EH (cell line): ENCODE measurements around the gene CDH6.

Experiments used
- DNase-seq: peaks from one replicate; pipeline ENCODE4 v3.0.0-alpha.2; 2015; ENCODE audit warnings: low read depth

The CDH6 gene

GRCh38 chr5:31204958-31205357, 11.5 kb downstream of the CDH6 start:
- no peak for DNase-seq

DNA sequence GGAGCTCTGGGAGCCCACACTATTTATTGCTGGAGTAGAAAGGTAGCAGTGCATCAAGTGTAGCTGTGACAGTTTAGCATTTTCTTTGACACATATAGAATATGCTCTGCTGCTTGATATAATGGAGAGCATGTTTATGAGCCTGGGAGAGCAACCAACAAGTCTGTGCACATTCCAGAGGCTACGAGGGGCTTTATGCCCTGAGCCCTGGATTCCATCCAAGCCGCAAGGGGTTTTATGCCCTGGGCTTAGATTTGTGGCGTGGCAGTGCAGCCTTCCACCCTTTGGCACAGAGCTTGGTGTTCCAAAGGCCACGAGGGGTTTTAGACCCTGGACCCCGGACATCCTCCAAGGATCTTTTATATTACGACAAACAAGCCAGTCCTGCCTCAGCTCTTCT, 14.6 kb downstream of the CDH6 start:
- no peak for DNase-seq

- DNase-seq = no peak
These were observed 15.8 kb downstream of the CDH6 start for GRCh38 chr5:31209334-31209733.

DNA sequence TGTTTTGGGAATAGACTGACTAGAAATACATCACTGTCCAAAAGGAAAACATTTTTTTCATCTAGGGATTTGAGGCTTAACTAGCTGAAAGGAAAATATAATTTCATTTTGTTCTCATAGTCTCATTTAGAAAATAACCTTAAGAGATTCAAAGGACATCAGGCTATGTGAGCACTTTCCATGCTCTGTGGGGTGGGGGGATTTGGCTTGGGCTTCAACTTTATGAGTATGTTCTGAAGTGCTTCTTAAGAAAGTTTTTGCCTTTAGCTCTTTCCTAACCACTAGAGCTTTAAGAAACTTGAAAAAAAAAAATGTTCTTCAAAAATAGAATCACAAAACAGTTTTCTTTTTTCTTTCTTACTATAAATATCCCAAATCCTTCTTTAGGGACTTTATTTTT, 17.6 kb downstream of the CDH6 start:
- DNase-seq = no peak

- no peak for DNase-seq
These were observed 19.8 kb downstream of the CDH6 start for GRCh38 chr5:31213257-31213656.

GRCh38 chr5:31213705-31214121, 20.2 kb downstream of the CDH6 start:
- DNase-seq = no peak

GRCh38 chr5:31214229-31214628, 20.7 kb downstream of the CDH6 start:
- DNase-seq = no peak

DNA sequence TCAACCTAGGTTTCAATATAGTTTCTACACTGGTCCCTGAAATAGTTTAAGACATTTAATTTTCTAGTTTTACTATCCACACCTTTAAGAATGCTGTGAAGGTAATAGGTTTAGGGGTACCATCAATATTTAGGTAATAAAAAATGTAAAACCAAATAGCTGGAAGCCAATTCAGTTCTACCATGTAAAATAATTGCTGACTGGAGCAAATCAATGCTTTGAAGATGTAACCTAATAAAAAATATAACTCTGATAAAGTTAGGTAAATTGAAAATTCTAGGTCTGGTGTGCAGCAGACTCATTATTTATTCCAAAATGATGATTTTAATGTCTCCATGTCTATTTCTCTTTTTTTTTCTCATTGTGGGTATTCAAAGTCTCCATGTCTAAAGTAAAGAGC, 21.8 kb downstream of the CDH6 start:
- DNase-seq = no peak

DNA sequence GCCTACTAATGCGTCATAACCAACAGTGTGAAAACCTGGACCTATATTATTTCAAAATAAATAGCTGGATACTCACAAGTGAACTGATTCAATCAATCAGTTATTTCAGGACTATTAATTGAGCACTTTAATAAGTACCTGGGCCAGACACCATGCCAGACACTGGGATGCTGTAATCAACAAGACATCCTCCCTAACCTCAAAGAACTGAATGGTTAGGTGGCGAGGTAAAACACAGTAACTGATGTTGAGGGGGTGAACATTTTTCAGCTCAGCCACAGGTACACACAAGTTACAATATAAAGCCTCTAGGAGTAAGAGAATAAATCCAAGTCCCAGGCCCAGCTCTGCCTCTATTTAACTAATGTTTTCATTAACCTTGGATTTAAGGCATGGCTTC, 24.0 kb downstream of the CDH6 start:
- no peak for DNase-seq

- DNase-seq = no peak
These were observed 25.5 kb downstream of the CDH6 start for GRCh38 chr5:31218978-31219377.

- no peak for DNase-seq
These were observed 27.5 kb downstream of the CDH6 start for GRCh38 chr5:31221001-31221400.

- peak; percentile 3 for DNase-seq
These were observed 31.6 kb downstream of the CDH6 start for GRCh38 chr5:31225118-31225517.

DNA sequence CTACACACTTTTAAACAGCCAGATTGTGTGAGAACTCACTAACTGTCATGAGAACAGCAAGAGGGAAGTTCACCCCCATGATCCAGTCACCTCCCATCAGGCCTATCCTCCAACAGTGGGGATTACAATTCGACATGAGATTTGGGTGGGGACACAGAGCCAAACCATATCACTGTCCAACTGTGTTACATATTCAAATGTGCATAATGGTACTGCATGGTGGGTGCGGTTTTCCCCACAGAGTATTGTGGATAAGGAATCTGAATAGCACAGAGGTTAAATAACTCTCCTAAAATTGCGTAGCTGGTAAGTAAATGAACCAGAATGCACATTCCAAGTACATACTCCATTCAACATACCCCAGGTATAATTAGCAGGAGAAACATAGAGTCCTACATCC, 32.1 kb downstream of the CDH6 start:
- no peak for DNase-seq

- DNase-seq = no peak
These were observed 33.2 kb downstream of the CDH6 start for GRCh38 chr5:31226651-31227050.

DNA sequence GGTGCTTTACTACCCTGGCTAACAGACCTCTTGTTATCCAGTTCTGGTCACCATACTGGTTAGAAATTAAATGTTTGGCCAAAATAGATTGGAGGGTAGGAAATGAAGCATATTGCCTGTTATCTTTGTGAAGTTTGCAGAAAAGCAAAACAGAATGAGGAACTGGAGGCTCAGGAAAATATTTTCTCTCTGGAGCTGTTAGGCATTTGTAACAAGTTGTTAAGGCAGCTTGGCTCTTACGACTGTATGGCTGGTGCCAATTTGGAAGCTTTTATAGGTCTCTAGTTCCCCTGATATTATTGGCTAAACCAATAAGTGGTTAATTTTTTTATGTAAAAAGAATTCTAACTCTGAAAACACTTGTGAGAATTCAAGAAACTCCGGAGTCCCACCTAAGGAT, 35.8 kb downstream of the CDH6 start:
- no peak for DNase-seq

DNA sequence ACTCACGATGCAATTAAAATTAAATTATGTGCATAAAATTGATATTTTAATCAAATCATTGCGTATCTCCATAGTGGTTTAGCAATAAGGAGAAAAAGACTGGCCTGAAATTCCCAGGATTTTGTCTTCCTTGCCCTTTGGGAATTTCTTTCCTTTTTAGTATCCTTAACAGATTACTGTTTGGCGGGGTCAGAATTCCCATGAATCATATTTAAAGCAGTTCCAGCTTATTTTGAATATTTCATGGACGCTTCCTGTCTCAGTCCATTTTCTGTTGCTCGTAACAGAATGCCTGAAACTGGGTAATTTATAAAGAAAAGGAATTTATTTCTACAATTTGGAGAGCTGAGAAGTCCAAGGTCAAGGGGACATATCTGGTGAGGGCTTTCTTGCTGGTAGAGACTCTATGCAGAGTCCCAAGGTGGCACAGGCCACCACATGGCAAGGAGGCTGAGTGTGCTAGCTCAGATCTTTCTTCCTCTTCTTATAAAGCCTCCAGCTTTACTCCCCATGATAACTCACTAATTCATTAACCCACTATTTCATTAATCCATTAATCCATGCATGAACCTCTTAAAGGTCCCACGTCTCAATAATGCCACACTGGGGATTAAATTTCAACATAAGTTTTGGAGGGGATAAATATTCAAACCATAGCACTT, 37.8 kb downstream of the CDH6 start:
- DNase-seq = peak; percentile 3

GRCh38 chr5:31232273-31232888, 38.9 kb downstream of the CDH6 start:
- peak; percentile 64 for DNase-seq

DNA sequence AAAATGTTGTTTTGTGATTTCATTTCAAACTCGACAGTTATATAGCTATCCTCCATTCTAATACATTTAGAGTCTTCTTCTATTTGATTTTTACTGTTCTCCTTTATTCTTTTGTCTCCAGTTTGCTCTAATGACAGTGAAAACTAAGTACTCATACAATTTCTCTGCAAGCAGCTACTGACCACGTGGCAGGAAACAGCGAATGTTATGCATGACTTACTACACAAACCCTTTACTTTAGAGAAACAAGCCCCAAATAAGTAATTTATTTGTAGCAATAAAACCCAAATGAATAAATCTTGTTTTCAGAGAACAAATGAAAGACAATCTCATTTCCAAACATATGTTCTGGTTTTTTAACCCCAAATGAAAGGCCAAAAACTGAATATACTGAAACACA, 41.9 kb downstream of the CDH6 start:
- peak; percentile 11 for DNase-seq

GRCh38 chr5:31236339-31236738, 42.9 kb downstream of the CDH6 start:
- no peak for DNase-seq

DNA sequence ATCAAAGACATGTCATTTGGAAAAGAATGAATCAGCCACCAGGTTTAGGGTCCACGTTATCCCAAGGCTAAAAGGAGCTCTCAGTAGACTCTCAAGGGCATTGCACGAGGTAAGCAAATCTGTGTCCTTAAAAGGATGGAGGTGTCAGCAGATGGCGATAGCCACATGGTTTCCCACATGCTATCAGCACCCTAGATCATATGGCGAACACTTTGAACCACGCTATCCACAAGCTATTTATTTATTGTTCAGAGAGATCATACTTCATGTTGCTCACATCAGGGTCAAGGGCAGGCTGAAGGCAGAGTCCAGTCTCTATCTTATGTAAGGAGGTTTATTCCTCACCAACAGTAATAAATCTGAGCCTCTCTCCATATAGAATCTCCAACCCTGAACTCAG, 43.7 kb downstream of the CDH6 start:
- DNase-seq = peak; percentile 56

GRCh38 chr5:31238497-31238896, 45.0 kb downstream of the CDH6 start:
- DNase-seq = no peak

DNA sequence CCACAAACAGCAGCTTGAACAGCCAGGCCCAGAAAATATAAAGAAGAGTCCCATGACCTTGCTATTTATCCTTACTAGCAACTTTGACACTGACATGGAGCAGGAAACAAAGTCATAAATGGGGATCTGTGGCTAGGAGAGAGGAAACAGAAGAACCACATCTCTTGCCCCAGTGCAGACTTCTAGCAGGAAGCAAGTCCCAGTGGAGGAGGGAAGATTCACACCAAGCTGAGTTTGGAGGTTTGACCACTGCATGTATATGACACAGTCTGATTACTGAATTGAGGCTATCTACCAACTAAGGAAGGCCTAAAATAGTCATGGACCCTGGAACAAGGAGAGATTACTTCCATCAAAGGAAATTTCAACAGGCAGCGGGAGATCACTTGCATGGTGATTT, 51.4 kb downstream of the CDH6 start:
- DNase-seq = no peak

DNA sequence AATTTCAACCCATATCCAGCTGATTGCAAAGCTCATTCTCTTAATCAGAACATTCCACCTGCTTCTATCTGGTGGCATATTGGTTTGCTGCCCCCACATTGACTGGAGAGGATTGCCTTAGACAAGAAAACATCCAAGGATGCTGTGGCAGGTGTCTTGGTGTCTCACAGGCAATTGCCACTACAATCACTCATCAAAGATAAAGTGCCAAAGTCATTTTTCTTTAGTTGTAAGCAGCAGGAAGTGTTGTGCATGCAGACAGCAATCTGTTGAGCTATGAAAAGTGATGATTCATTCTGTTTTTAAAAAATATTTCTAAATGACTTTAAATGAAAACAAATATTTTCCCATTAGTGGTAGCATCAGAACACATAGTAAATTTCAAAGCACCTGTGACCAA, 53.9 kb downstream of the CDH6 start:
- no peak for DNase-seq

GRCh38 chr5:31250201-31250600, 56.7 kb downstream of the CDH6 start:
- DNase-seq = no peak
